Skin of body (tissue), 2 donors: ENCODE results near the gene RNU1-4. TPM values are rescaled to one million over a fixed set of nuclear protein-coding genes. Genes with fewer than 3 reads are reported as not detected.
"Not testable (repeated sequence)": the region's sequence is repeated elsewhere in the genome, so short reads cannot be mapped to it uniquely, and the experiment has no call there.

Experiments used
- DNase-seq: peaks from one replicate; lab custom pipeline; 2025; lab: John Stamatoyannopoulos, UW
- total RNA-seq: library from RNA; depleted of rRNA; stranded (reverse); fragments of >200 nt; gene quantifications from one replicate; pipeline ENCODE4 v1.2.3, GENCODE V29; 2014

The RNU1-4 gene
- total RNA-seq, 1 donor from 2014 or later = 34,682 TPM

- DNase-seq = not testable (repeated sequence)
Measured at GRCh38 chr1:16765731-16766605, 25.7 kb downstream of the RNU1-4 start.

- not testable (repeated sequence) for DNase-seq
Measured at GRCh38 chr1:16766689-16767256, 26.5 kb downstream of the RNU1-4 start.

- DNase-seq = not testable (repeated sequence)
Measured at GRCh38 chr1:16770139-16770759, 29.9 kb downstream of the RNU1-4 start.

GRCh38 chr1:16770896-16771446, 30.7 kb downstream of the RNU1-4 start:
- not testable (repeated sequence) for DNase-seq

- DNase-seq = not testable (repeated sequence)
Measured at GRCh38 chr1:16772275-16773204, 32.2 kb downstream of the RNU1-4 start.

- not testable (repeated sequence) for DNase-seq
Measured at GRCh38 chr1:16773205-16773596, 32.9 kb downstream of the RNU1-4 start.

- DNase-seq = not testable (repeated sequence)
Measured at GRCh38 chr1:16773723-16774122, 33.4 kb downstream of the RNU1-4 start.

- DNase-seq = not testable (repeated sequence)
Measured at GRCh38 chr1:16774773-16775172, 34.5 kb downstream of the RNU1-4 start.

- DNase-seq = not testable (repeated sequence)
Measured at GRCh38 chr1:16775290-16775689, 35.0 kb downstream of the RNU1-4 start.

GRCh38 chr1:16776248-16776647, 35.9 kb downstream of the RNU1-4 start:
- DNase-seq = not testable (repeated sequence)

- DNase-seq = not testable (repeated sequence)
Measured at GRCh38 chr1:16776835-16777234, 36.5 kb downstream of the RNU1-4 start.

GRCh38 chr1:16777821-16778220, 37.5 kb downstream of the RNU1-4 start:
- not testable (repeated sequence) for DNase-seq

GRCh38 chr1:16779525-16779924, 39.2 kb downstream of the RNU1-4 start:
- not testable (repeated sequence) for DNase-seq

- not testable (repeated sequence) for DNase-seq
Measured at GRCh38 chr1:16781033-16781432, 40.7 kb downstream of the RNU1-4 start.

- not testable (repeated sequence) for DNase-seq
Measured at GRCh38 chr1:16781625-16782024, 41.3 kb downstream of the RNU1-4 start.

- DNase-seq = not testable (repeated sequence)
Measured at GRCh38 chr1:16784955-16785354, 44.6 kb downstream of the RNU1-4 start.

GRCh38 chr1:16786362-16786761, 46.0 kb downstream of the RNU1-4 start:
- not testable (repeated sequence) for DNase-seq

GRCh38 chr1:16787175-16787574, 46.9 kb downstream of the RNU1-4 start:
- DNase-seq = not testable (repeated sequence)

- not testable (repeated sequence) for DNase-seq
Measured at GRCh38 chr1:16787711-16788110, 47.4 kb downstream of the RNU1-4 start.
